AG04450 (cell line): ENCODE results near the gene OPA1. TPM values are rescaled to one million over a fixed set of nuclear protein-coding genes. Genes with fewer than 3 reads are reported as not detected.

ENCODE experiments used
- CTCF ChIA-PET: fragments of 300-600, 350-600 bp; formaldehyde crosslinking; extraction: SDS; loops from one replicate; lab custom pipeline; 2022; ENCODE audit warnings: antibody characterized with exemption, inconsistent platforms; lab: Charles Lee
- POLR2A ChIA-PET: fragments of 350-600 bp; formaldehyde crosslinking; extraction: SDS; loops from one replicate; lab custom pipeline; 2021; ENCODE audit warnings: antibody characterized with exemption, inconsistent platforms; lab: Yijun Ruan, JAX
- DNase-seq: peaks from one replicate; pipeline ENCODE4 v3.0.0-alpha.2; 2011; ENCODE audit warnings: low read depth, low spot score
- H3K27ac ChIP-seq: one replicate; pipeline ENCODE4 v1.5.1; 2012; ENCODE audit warnings: low read depth, low read length, control low read depth
- H3K27me3 ChIP-seq: one replicate; pipeline ENCODE4 v1.6.0; 2012; ENCODE audit warnings: low read length; ENCODE audit not compliant: control insufficient read depth, insufficient read depth
- H3K4me3 ChIP-seq: 2 replicates; pipeline ENCODE4 v1.5.1; 2011; ENCODE audit warnings: mild to moderate bottlenecking, low read depth, low read length, control low read depth
- H3K9me3 ChIP-seq: 2 replicates; pipeline ENCODE4 v1.5.1; 2012; ENCODE audit warnings: low read length; ENCODE audit not compliant: control insufficient read depth, insufficient read depth
- CTCF ChIP-seq: IDR thresholded peaks from 2 replicates; pipeline ENCODE4 v1.5.1; 2011; ENCODE audit warnings: low read depth, low read length, control low read depth, inconsistent platforms
- polyA plus RNA-seq: library from polyadenylated mRNA; depleted of rRNA; stranded (reverse); fragments of >200 nt; gene quantifications from 2 replicates; pipeline ENCODE4 v1.2.3, GENCODE V29; 2011

Gene OPA1
- polyA plus RNA-seq, 1 experiment, result 52.1 TPM

- Histone ChIP-seq H3K9me3 (no peaks in the 10 kb centered on the region), H3K4me3 (no peak overlapping the region), H3K27me3 (no peaks in the 10 kb centered on the region), H3K27ac (no peak overlapping the region)
- ChIA-PET CTCF (interaction anchor here (0.6 to 2.2 kb wide), 4 partner anchors 106 to 980 kb away, joined by 3 to 11 read pairs (median 6); no protein-coding TSS in a partner anchor), POLR2A (no interaction called here)
- DNase-seq, result no peak
- TF ChIP-seq CTCF, result no peak
Observed at GRCh38 chr3:193569119-193569518, 23.9 kb upstream of the OPA1 start.

- TF ChIP-seq CTCF, result peak; percentile 85
- Histone ChIP-seq H3K27me3 (peaks cover 6% of the 10 kb centered on the region), H3K4me3 (no peak overlapping the region), H3K27ac (no peak overlapping the region), H3K9me3 (no peaks in the 10 kb centered on the region)
- POLR2A ChIA-PET, result no interaction called here
- CTCF ChIA-PET, result interaction anchor here (0.7 to 4.7 kb wide), 21 partner anchors 9 to 1010 kb away, joined by 3 to 46 read pairs (median 5); no protein-coding TSS in a partner anchor
- peak; percentile 13 for DNase-seq
Observed at GRCh38 chr3:193572426-193572908, 20.5 kb upstream of the OPA1 start.

GRCh38 chr3:193573403-193574191, 19.4 kb upstream of the OPA1 start:
- no peak for DNase-seq
- ChIA-PET POLR2A (no interaction called here), CTCF (interaction anchor here (0.7 to 4.7 kb wide), 13 partner anchors 8 to 1008 kb away, joined by 3 to 46 read pairs (median 7); no protein-coding TSS in a partner anchor)
- no peak for TF ChIP-seq CTCF
- H3K9me3 ChIP-seq, result no peaks in the 10 kb centered on the region
- no peak overlapping the region for H3K4me3 ChIP-seq
- peaks cover 6% of the 10 kb centered on the region for H3K27me3 ChIP-seq
- no peak overlapping the region for H3K27ac ChIP-seq

GRCh38 chr3:193574488-193575070, 18.4 kb upstream of the OPA1 start:
- no peak for DNase-seq
- POLR2A ChIA-PET, result no interaction called here
- CTCF ChIA-PET, result interaction anchor here (2.8 to 4.7 kb wide), 3 partner anchors 114 to 1009 kb away, joined by 19 to 46 read pairs (median 29); no protein-coding TSS in a partner anchor
- H3K4me3 ChIP-seq, result no peak overlapping the region
- peaks cover 6% of the 10 kb centered on the region for H3K27me3 ChIP-seq
- no peak overlapping the region for H3K27ac ChIP-seq
- H3K9me3 ChIP-seq, result no peaks in the 10 kb centered on the region
- no peak for TF ChIP-seq CTCF

GRCh38 chr3:193585530-193585929, 7.5 kb upstream of the OPA1 start:
- no peak overlapping the region for H3K4me3 ChIP-seq
- no peak overlapping the region for H3K27ac ChIP-seq
- H3K9me3 ChIP-seq, result no peaks in the 10 kb centered on the region
- TF ChIP-seq CTCF, result no peak
- ChIA-PET CTCF (no interaction called here), POLR2A (no interaction called here)
- H3K27me3 ChIP-seq, result peaks cover 3% of the 10 kb centered on the region
- DNase-seq, result no peak
